SK-N-MC (cell line): ENCODE results near the gene RYR3.

Experiments
- EZH2 ChIP-seq: fragments of 200-600 bp; sonication (generic); IDR thresholded peaks from one replicate; pipeline ENCODE4 v1.6.1; 2017; ENCODE audit warnings: antibody characterized with exemption
- POLR2AphosphoS5 ChIP-seq: IDR thresholded peaks from 2 replicates; pipeline ENCODE4 v1.6.1; 2012; ENCODE audit warnings: mild to moderate bottlenecking, low read depth, low read length, borderline replicate concordance

DNA sequence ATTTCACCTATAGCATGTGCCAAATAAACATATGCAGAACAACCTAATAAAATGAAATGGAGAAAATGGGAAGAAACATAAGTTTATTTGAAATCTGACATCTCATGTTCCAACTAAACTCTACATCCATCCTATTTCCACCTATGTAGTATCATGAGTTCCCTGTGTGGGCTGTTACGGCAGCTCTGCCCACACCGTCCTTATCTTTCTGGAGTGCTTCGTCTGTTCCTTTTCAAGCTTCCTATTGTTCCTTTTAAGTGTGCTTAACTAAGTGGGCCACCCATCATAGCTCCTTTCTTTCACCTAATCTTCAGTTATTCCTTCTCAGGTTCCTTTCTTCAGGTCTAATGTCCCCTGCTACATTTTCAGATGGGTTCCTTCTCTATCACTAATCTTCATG is 17.3 kb downstream of the RYR3 start:
- no peak for TF ChIP-seq EZH2
- TF ChIP-seq POLR2AphosphoS5: no peak
